Karpas-422 (cell line): Measurements from ENCODE around the gene WNK3. TPM values are rescaled to one million over a fixed set of nuclear protein-coding genes. Genes with fewer than 3 reads are reported as not detected.

Experiments
- DNase-seq: peaks from one replicate; pipeline ENCODE4 v3.0.0-alpha.2; 2015
- H2AFZ ChIP-seq: fragments of 200-600 bp; sonication (generic); 2 replicates; pipeline ENCODE4 v1.6.1; 2014; ENCODE audit warnings: antibody characterized with exemption, low read length, mixed read lengths
- H3K27ac ChIP-seq: fragments of 200-600 bp; sonication (generic); 2 replicates; pipeline ENCODE4 v1.5.1; 2014; ENCODE audit warnings: mild to moderate bottlenecking, low read length, moderate library complexity
- H3K27me3 ChIP-seq: fragments of 200-600 bp; sonication (generic); 2 replicates; pipeline ENCODE4 v1.6.1; 2014; ENCODE audit warnings: low read length, mixed read lengths
- H3K36me3 ChIP-seq: fragments of 200-600 bp; sonication (generic); 2 replicates; pipeline ENCODE4 v1.6.1; 2014; ENCODE audit warnings: low read length, mixed read lengths; ENCODE audit not compliant: insufficient read depth
- H3K4me1 ChIP-seq: fragments of 200-600 bp; sonication (generic); 2 replicates; pipeline ENCODE4 v1.6.1; 2014; ENCODE audit warnings: mild to moderate bottlenecking, low read length, mixed read lengths
- H3K4me2 ChIP-seq: fragments of 200-600 bp; sonication (generic); 2 replicates; pipeline ENCODE4 v1.6.1; 2014; ENCODE audit warnings: low read length, low read depth, mild to moderate bottlenecking; ENCODE audit not compliant: poor library complexity, severe bottlenecking
- H3K4me3 ChIP-seq: fragments of 200-600 bp; sonication (generic); 2 replicates; pipeline ENCODE4 v1.5.1; 2014; ENCODE audit warnings: mild to moderate bottlenecking, antibody characterized with exemption, low read length, mixed read lengths
- H3K79me2 ChIP-seq: fragments of 200-600 bp; sonication (generic); 2 replicates; pipeline ENCODE4 v1.6.1; 2014; ENCODE audit warnings: mild to moderate bottlenecking, low read length, mixed read lengths
- H3K9ac ChIP-seq: fragments of 200-600 bp; sonication (generic); 2 replicates; pipeline ENCODE4 v1.6.0; 2014; ENCODE audit warnings: low read length
- H3K9me2 ChIP-seq: fragments of 200-600 bp; sonication (generic), shearing (Covaris generic); replicated peaks from 2 replicates; pipeline ENCODE4 v1.6.0; 2014; ENCODE audit warnings: mild to moderate bottlenecking, low read length, moderate library complexity; ENCODE audit not compliant: insufficient read depth
- H3K9me3 ChIP-seq: fragments of 300-700, 200-600 bp; sonication (generic); 2 replicates; pipeline ENCODE4 v1.6.1; 2014; ENCODE audit warnings: low read length, mixed read lengths
- H4K20me1 ChIP-seq: fragments of 200-600 bp; sonication (generic); 2 replicates; pipeline ENCODE4 v1.6.1; 2014; ENCODE audit warnings: mild to moderate bottlenecking, antibody characterized with exemption, low read length, low read depth; ENCODE audit not compliant: insufficient read depth
- total RNA-seq: library from RNA; depleted of rRNA; stranded (reverse); fragments of >200 nt; shearing (Covaris generic); gene quantifications from 2 replicates; pipeline ENCODE4 v1.2.3, GENCODE V29; 2014; ENCODE audit warnings: low replicate concordance

The WNK3 gene
- total RNA-seq, 1 experiment from 2014 or later = 0.04 TPM

- no peak overlapping the region for H3K9ac ChIP-seq
- no peaks in the 10 kb centered on the region for H3K27me3 ChIP-seq
- no peaks in the 10 kb centered on the region for H3K79me2 ChIP-seq
- no peaks in the 10 kb centered on the region for H3K9me3 ChIP-seq
- no peak overlapping the region for H3K27ac ChIP-seq
- no peaks in the 10 kb centered on the region for H3K9me2 ChIP-seq
- H2AFZ ChIP-seq = no peak overlapping the region
- no peaks in the 10 kb centered on the region for H3K36me3 ChIP-seq
- H3K4me3 ChIP-seq = no peak overlapping the region
- DNase-seq = no peak
- no peak overlapping the region for H3K4me2 ChIP-seq
- no peaks in the 10 kb centered on the region for H3K4me1 ChIP-seq
- H4K20me1 ChIP-seq = no peaks in the 10 kb centered on the region
Observed at GRCh38 chrX:54288277-54288676, 69.6 kb downstream of the WNK3 start.

- no peak overlapping the region for H3K27ac ChIP-seq
- H3K4me2 ChIP-seq = no peak overlapping the region
- H3K36me3 ChIP-seq = no peaks in the 10 kb centered on the region
- H4K20me1 ChIP-seq = no peaks in the 10 kb centered on the region
- no peaks in the 10 kb centered on the region for H3K79me2 ChIP-seq
- no peaks in the 10 kb centered on the region for H3K9me3 ChIP-seq
- no peaks in the 10 kb centered on the region for H3K9me2 ChIP-seq
- H2AFZ ChIP-seq = no peak overlapping the region
- no peaks in the 10 kb centered on the region for H3K27me3 ChIP-seq
- no peak for DNase-seq
- H3K9ac ChIP-seq = no peak overlapping the region
- H3K4me1 ChIP-seq = no peaks in the 10 kb centered on the region
- H3K4me3 ChIP-seq = no peak overlapping the region
Observed at GRCh38 chrX:54281676-54282075, 76.2 kb downstream of the WNK3 start.

- Histone ChIP-seq H3K36me3 (no peaks in the 10 kb centered on the region), H3K4me1 (no peaks in the 10 kb centered on the region), H3K4me2 (no peak overlapping the region), H3K9me3 (no peaks in the 10 kb centered on the region), H3K27ac (no peak overlapping the region), H3K27me3 (no peaks in the 10 kb centered on the region), H3K9me2 (no peaks in the 10 kb centered on the region), H4K20me1 (no peaks in the 10 kb centered on the region), H3K79me2 (no peaks in the 10 kb centered on the region), H3K9ac (no peak overlapping the region), H2AFZ (no peak overlapping the region), H3K4me3 (no peak overlapping the region)
- DNase-seq = no peak
Observed at GRCh38 chrX:54280466-54280865, 77.4 kb downstream of the WNK3 start.

GRCh38 chrX:54271664-54272063 is 86.2 kb downstream of the WNK3 start:
- Histone ChIP-seq H3K27me3 (no peaks in the 10 kb centered on the region), H3K4me1 (no peaks in the 10 kb centered on the region), H3K4me2 (no peak overlapping the region), H3K79me2 (no peaks in the 10 kb centered on the region), H4K20me1 (no peaks in the 10 kb centered on the region), H3K36me3 (no peaks in the 10 kb centered on the region), H3K9me2 (no peaks in the 10 kb centered on the region), H3K9me3 (no peaks in the 10 kb centered on the region), H3K27ac (no peak overlapping the region), H3K4me3 (no peak overlapping the region), H3K9ac (no peak overlapping the region), H2AFZ (no peak overlapping the region)
- no peak for DNase-seq

- H3K4me3 ChIP-seq = no peak overlapping the region
- H3K4me2 ChIP-seq = no peak overlapping the region
- no peaks in the 10 kb centered on the region for H3K79me2 ChIP-seq
- no peak overlapping the region for H3K9ac ChIP-seq
- no peaks in the 10 kb centered on the region for H3K4me1 ChIP-seq
- no peak overlapping the region for H2AFZ ChIP-seq
- H3K27ac ChIP-seq = no peak overlapping the region
- peak; percentile 68 for DNase-seq
- H4K20me1 ChIP-seq = no peaks in the 10 kb centered on the region
- no peaks in the 10 kb centered on the region for H3K27me3 ChIP-seq
- H3K36me3 ChIP-seq = no peaks in the 10 kb centered on the region
- no peaks in the 10 kb centered on the region for H3K9me2 ChIP-seq
- no peaks in the 10 kb centered on the region for H3K9me3 ChIP-seq
Observed at GRCh38 chrX:54248309-54248708, 109.5 kb downstream of the WNK3 start.

GRCh38 chrX:54246866-54247265 is 111.0 kb downstream of the WNK3 start:
- no peaks in the 10 kb centered on the region for H3K79me2 ChIP-seq
- H4K20me1 ChIP-seq = no peaks in the 10 kb centered on the region
- no peak overlapping the region for H3K27ac ChIP-seq
- H3K9me3 ChIP-seq = no peaks in the 10 kb centered on the region
- H3K27me3 ChIP-seq = no peaks in the 10 kb centered on the region
- H2AFZ ChIP-seq = no peak overlapping the region
- H3K4me2 ChIP-seq = no peak overlapping the region
- DNase-seq = no peak
- no peak overlapping the region for H3K4me3 ChIP-seq
- H3K9me2 ChIP-seq = no peaks in the 10 kb centered on the region
- H3K36me3 ChIP-seq = no peaks in the 10 kb centered on the region
- no peak overlapping the region for H3K9ac ChIP-seq
- H3K4me1 ChIP-seq = no peaks in the 10 kb centered on the region

- Histone ChIP-seq H3K4me3 (no peak overlapping the region), H3K27ac (no peak overlapping the region), H3K4me1 (no peaks in the 10 kb centered on the region), H4K20me1 (no peaks in the 10 kb centered on the region), H3K9me2 (no peaks in the 10 kb centered on the region), H3K9me3 (no peaks in the 10 kb centered on the region), H3K79me2 (no peaks in the 10 kb centered on the region), H2AFZ (no peak overlapping the region), H3K9ac (no peak overlapping the region), H3K27me3 (no peaks in the 10 kb centered on the region), H3K4me2 (no peak overlapping the region), H3K36me3 (no peaks in the 10 kb centered on the region)
- DNase-seq = no peak
Observed at GRCh38 chrX:54238588-54238987, 119.3 kb downstream of the WNK3 start.

- Histone ChIP-seq H3K36me3 (no peaks in the 10 kb centered on the region), H3K9me2 (no peaks in the 10 kb centered on the region), H4K20me1 (no peaks in the 10 kb centered on the region), H3K27me3 (no peaks in the 10 kb centered on the region), H3K9me3 (no peaks in the 10 kb centered on the region), H3K4me1 (no peaks in the 10 kb centered on the region), H3K27ac (no peak overlapping the region), H3K79me2 (no peaks in the 10 kb centered on the region), H3K4me2 (no peak overlapping the region), H3K4me3 (no peak overlapping the region), H2AFZ (no peak overlapping the region), H3K9ac (no peak overlapping the region)
- DNase-seq = no peak
Observed at GRCh38 chrX:54237014-54237413, 120.8 kb downstream of the WNK3 start.
